Stimulated activated CD8-positive, alpha-beta memory T cell treated with anti-CD3 and anti-CD28 coated beads, Interleukin-7, amount 100 ng/mL, for 24 hours (primary cell): Measurements from ENCODE around the gene CDKN2B-AS1.
"Not testable (repeated sequence)": the region's sequence is repeated elsewhere in the genome, so short reads cannot be mapped to it uniquely, and the experiment has no call there.

Source experiments
- DNase-seq: peaks from one replicate; pipeline ENCODE4 v3.0.0-alpha.2; 2020; ENCODE audit warnings: low read depth

The CDKN2B-AS1 gene

GRCh38 chr9:22044583-22044982 lies 50.0 kb downstream of the CDKN2B-AS1 start:
- DNase-seq, result no peak

GRCh38 chr9:22045423-22045822 lies 50.8 kb downstream of the CDKN2B-AS1 start:
- no peak for DNase-seq

GRCh38 chr9:22046243-22046885 lies 51.8 kb downstream of the CDKN2B-AS1 start:
- no peak for DNase-seq

GRCh38 chr9:22047596-22047995 lies 53.0 kb downstream of the CDKN2B-AS1 start:
- no peak for DNase-seq

- DNase-seq, result no peak
These were observed 54.8 kb downstream of the CDKN2B-AS1 start for GRCh38 chr9:22049411-22049810.

- no peak for DNase-seq
These were observed 56.3 kb downstream of the CDKN2B-AS1 start for GRCh38 chr9:22050924-22051323.

- DNase-seq, result no peak
These were observed 57.9 kb downstream of the CDKN2B-AS1 start for GRCh38 chr9:22052376-22052945.

- DNase-seq, result no peak
These were observed 58.6 kb downstream of the CDKN2B-AS1 start for GRCh38 chr9:22053178-22053577.

GRCh38 chr9:22054076-22054475 lies 59.5 kb downstream of the CDKN2B-AS1 start:
- DNase-seq, result no peak

- no peak for DNase-seq
These were observed 59.9 kb downstream of the CDKN2B-AS1 start for GRCh38 chr9:22054529-22054928.

GRCh38 chr9:22055090-22055489 lies 60.5 kb downstream of the CDKN2B-AS1 start:
- DNase-seq, result no peak

GRCh38 chr9:22056402-22056801 lies 61.8 kb downstream of the CDKN2B-AS1 start:
- no peak for DNase-seq

- not testable (repeated sequence) for DNase-seq
These were observed 63.4 kb downstream of the CDKN2B-AS1 start for GRCh38 chr9:22057972-22058371.

GRCh38 chr9:22060831-22061383 lies 66.3 kb downstream of the CDKN2B-AS1 start:
- DNase-seq, result no peak

- DNase-seq, result no peak
These were observed 70.4 kb downstream of the CDKN2B-AS1 start for GRCh38 chr9:22064957-22065356.

GRCh38 chr9:22065431-22066200 lies 71.0 kb downstream of the CDKN2B-AS1 start:
- no peak for DNase-seq

- no peak for DNase-seq
These were observed 72.6 kb downstream of the CDKN2B-AS1 start for GRCh38 chr9:22067196-22067595.

- DNase-seq, result no peak
These were observed 73.8 kb downstream of the CDKN2B-AS1 start for GRCh38 chr9:22068369-22068768.

GRCh38 chr9:22073349-22073748 lies 78.8 kb downstream of the CDKN2B-AS1 start:
- DNase-seq, result no peak

GRCh38 chr9:22078081-22078480 lies 83.5 kb downstream of the CDKN2B-AS1 start:
- DNase-seq, result no peak

- no peak for DNase-seq
These were observed 85.3 kb downstream of the CDKN2B-AS1 start for GRCh38 chr9:22079873-22080341.

GRCh38 chr9:22084336-22085035 lies 89.9 kb downstream of the CDKN2B-AS1 start:
- no peak for DNase-seq
